ENCODE measurements around the gene ALDH3A2.

DNA sequence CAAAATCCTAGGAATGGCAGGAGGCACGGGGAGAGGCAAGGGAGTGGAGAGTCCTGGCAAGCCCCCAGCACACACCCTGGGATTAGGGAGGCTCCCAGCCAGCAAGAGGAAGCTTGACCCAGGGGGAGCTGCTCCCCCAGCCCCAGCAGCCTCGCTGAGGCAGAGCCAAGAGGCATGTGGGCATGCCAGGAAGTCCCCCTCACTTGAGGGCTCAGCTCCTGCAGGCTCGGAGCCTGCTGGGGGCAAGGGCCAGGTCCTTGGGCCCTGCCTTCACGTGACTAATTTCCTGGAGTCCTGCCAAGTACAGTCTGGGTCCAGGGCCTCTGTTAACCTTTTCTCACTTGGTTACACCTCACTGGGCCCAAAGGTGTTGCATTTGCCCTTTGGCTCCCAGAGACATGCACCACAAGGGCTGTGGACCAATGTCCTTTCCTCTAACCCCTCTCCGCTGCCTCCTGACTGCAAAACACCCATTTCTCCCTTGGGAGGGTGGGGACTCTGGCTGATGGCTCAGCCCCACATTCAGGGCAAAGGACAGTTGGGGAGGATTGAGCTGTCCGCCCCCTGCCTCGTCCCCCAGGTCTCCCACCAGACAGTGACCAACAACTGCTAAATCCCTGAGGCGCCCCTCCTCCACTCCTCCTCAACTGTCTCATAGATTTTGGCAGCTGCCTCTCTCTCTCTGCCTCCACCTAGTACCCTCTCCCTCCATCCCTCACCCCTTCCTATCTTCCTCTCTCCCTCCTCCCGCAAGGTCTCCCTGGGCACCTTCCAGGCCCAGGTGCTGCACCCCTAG lies 72.3 kb downstream of the ALDH3A2 start:
- TF ChIP-seq, protein P1, sequence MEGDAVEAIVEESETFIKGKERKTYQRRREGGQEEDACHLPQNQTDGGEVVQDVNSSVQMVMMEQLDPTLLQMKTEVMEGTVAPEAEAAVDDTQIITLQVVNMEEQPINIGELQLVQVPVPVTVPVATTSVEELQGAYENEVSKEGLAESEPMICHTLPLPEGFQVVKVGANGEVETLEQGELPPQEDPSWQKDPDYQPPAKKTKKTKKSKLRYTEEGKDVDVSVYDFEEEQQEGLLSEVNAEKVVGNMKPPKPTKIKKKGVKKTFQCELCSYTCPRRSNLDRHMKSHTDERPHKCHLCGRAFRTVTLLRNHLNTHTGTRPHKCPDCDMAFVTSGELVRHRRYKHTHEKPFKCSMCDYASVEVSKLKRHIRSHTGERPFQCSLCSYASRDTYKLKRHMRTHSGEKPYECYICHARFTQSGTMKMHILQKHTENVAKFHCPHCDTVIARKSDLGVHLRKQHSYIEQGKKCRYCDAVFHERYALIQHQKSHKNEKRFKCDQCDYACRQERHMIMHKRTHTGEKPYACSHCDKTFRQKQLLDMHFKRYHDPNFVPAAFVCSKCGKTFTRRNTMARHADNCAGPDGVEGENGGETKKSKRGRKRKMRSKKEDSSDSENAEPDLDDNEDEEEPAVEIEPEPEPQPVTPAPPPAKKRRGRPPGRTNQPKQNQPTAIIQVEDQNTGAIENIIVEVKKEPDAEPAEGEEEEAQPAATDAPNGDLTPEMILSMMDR (IDR thresholded peaks at IDR 0.05): no peak
- TF ChIP-seq POLR2A (IDR thresholded peaks at IDR 0.05): no peak

Measured in lower leg skin (tissue), 3 donors.